Liver (tissue), 9 donors: ENCODE measurements around the gene RAB1A. TPM values are rescaled to one million over a fixed set of nuclear protein-coding genes. Genes with fewer than 3 reads are reported as not detected.

ENCODE experiments used
- DNase-seq: peaks from one replicate; pipeline ENCODE4 v3.0.0-alpha.2; 2017; ENCODE audit warnings: low spot score
- H3K27ac ChIP-seq, 2 donors: one replicate each; pipeline ENCODE4 v1.7.0; 2013; ENCODE audit warnings: inconsistent platforms in 2 of 2, low read length in 2 of 2, control low read depth in 1 of 2, low read depth in 1 of 2, mild to moderate bottlenecking in 1 of 2
- H3K27me3 ChIP-seq, 4 donors: one replicate each; pipeline versions ENCODE4 v1.6.1 to v1.7.0; 2013; ENCODE audit warnings: low read length in 3 of 4, inconsistent platforms in 1 of 4, mild to moderate bottlenecking in 1 of 4, moderate library complexity in 1 of 4; ENCODE audit not compliant: control insufficient read depth in 4 of 4, insufficient read depth in 4 of 4
- H3K36me3 ChIP-seq, 4 donors: one replicate each; pipeline versions ENCODE4 v1.6.1 to v1.7.0; 2013; ENCODE audit warnings: low read length in 3 of 4, mild to moderate bottlenecking in 3 of 4, low read depth in 1 of 4, moderate library complexity in 1 of 4; ENCODE audit not compliant: control insufficient read depth in 4 of 4, insufficient read depth in 3 of 4
- H3K4me1 ChIP-seq, 4 donors: one replicate each; pipeline versions ENCODE4 v1.6.1 to v1.7.0; 2013; ENCODE audit warnings: low read length in 3 of 4, mild to moderate bottlenecking in 3 of 4, moderate library complexity in 1 of 4; ENCODE audit not compliant: control insufficient read depth in 4 of 4, insufficient read depth in 4 of 4
- H3K4me3 ChIP-seq, 3 donors: one replicate each; pipeline versions ENCODE4 v1.6.1 to v1.7.0; 2013; ENCODE audit warnings: low read length in 3 of 3, control low read depth in 1 of 3, low read depth in 1 of 3, mild to moderate bottlenecking in 1 of 3
- H3K9ac ChIP-seq, 2 donors: one replicate each; pipeline ENCODE4 v1.7.0; 2013; ENCODE audit warnings: low read length in 2 of 2, mild to moderate bottlenecking in 2 of 2, moderate library complexity in 2 of 2, control low read depth in 1 of 2, low read depth in 1 of 2
- H3K9me3 ChIP-seq, 4 donors: one replicate each; pipeline versions ENCODE4 v1.6.1 to v1.7.0; 2013; ENCODE audit warnings: low read length in 3 of 4; ENCODE audit not compliant: control insufficient read depth in 4 of 4
- EGR1 ChIP-seq, 2 donors: IDR thresholded peaks; 2 replicates each; pipeline ENCODE4 v1.6.1; 2016 to 2018; ENCODE audit warnings: antibody characterized with exemption in 2 of 2, low read depth in 2 of 2
- FOXA1 ChIP-seq: IDR thresholded peaks from 2 replicates; pipeline ENCODE4 v1.6.1; 2016; ENCODE audit warnings: antibody characterized with exemption
- GABPA ChIP-seq, 2 donors: IDR thresholded peaks in 1 of 2; conservative IDR thresholded peaks in 1 of 2; 2 replicates each; pipeline ENCODE4 v1.6.1; 2016; ENCODE audit warnings: antibody characterized with exemption in 2 of 2, mild to moderate bottlenecking in 1 of 2, moderate library complexity in 1 of 2
- HNF4A ChIP-seq, 2 donors: conservative IDR thresholded peaks; 2 replicates each; pipeline ENCODE4 v1.6.1; 2016; ENCODE audit warnings: antibody characterized with exemption in 2 of 2, mild to moderate bottlenecking in 2 of 2
- HNF4G ChIP-seq: IDR thresholded peaks from 2 replicates; pipeline ENCODE4 v1.6.1; 2016; ENCODE audit warnings: antibody characterized with exemption
- NR2F2 ChIP-seq: IDR thresholded peaks from 2 replicates; pipeline ENCODE4 v1.6.1; 2016; ENCODE audit warnings: antibody characterized with exemption
- RAD21 ChIP-seq, 2 donors: IDR thresholded peaks; 2 replicates each; pipeline ENCODE4 v1.6.1; 2016; ENCODE audit warnings: antibody characterized with exemption in 2 of 2, mild to moderate bottlenecking in 2 of 2
- RXRA ChIP-seq, 2 donors: IDR thresholded peaks; 2 replicates each; pipeline ENCODE4 v1.6.1; 2017 to 2018; ENCODE audit warnings: antibody characterized with exemption in 2 of 2, mild to moderate bottlenecking in 1 of 2
- SP1 ChIP-seq: IDR thresholded peaks from 2 replicates; pipeline ENCODE4 v1.6.1; 2018; ENCODE audit warnings: antibody characterized with exemption, mild to moderate bottlenecking
- TAF1 ChIP-seq: conservative IDR thresholded peaks from 2 replicates; pipeline ENCODE4 v1.6.1; 2016; ENCODE audit warnings: antibody characterized with exemption, mild to moderate bottlenecking
- YY1 ChIP-seq: IDR thresholded peaks from 2 replicates; pipeline ENCODE4 v1.6.1; 2016; ENCODE audit warnings: antibody characterized with exemption, mild to moderate bottlenecking
- WGBS: extraction: QIAGEN DNeasy Blood & Tissue Kit; methylation state at CpG from one replicate; pipeline ENCODE4 v1.1.7; 2013; 5-methylcytosine and 5-hydroxymethylcytosine counted together
- polyA plus RNA-seq, 2 donors: library from polyadenylated mRNA; stranded (reverse) in 1 of 2; unstranded in 1 of 2; fragments of 200-250 nt in 1 of 2; fragments of >200 nt in 1 of 2; fragmentation: Nextera tagmentation in 1 of 2; extraction: Ambion mirVana in 1 of 2; gene quantifications; one replicate each; pipeline versions ENCODE4 v1.2.1 to v1.2.3, GENCODE V29; 2013 to 2015
- total RNA-seq, 2 donors: library from RNA; depleted of rRNA; stranded (reverse); fragments of >200 nt; gene quantifications; one replicate each; pipeline ENCODE4 v1.2.3, GENCODE V29; 2014
- TF ChIP-seq, protein P1 (sequence below): IDR thresholded peaks from 2 replicates; pipeline ENCODE4 v1.6.1; 2016; ENCODE audit warnings: antibody characterized with exemption
- TF ChIP-seq, protein P2 (sequence below): IDR thresholded peaks from 2 replicates; pipeline ENCODE4 v1.6.1; 2016; ENCODE audit warnings: antibody characterized with exemption
- TF ChIP-seq, protein P3 (sequence below): fragments of 150-350 bp; IDR thresholded peaks from 2 replicates; pipeline ENCODE4 v1.5.1; 2017; ENCODE audit warnings: improper control_type of control experiment, low read depth, low read length; ENCODE audit not compliant: missing input control
- TF ChIP-seq, protein P4 (sequence below): IDR thresholded peaks from 2 replicates; pipeline ENCODE4 v1.6.1; 2016; ENCODE audit warnings: antibody characterized with exemption, mild to moderate bottlenecking
- donor health status: healthy.
- donor health status: healthy.
- donor health status: healthy.
- donor health status: healthy.
- donor health status: healthy.

Gene RAB1A
- total and polyA plus RNA-seq, 4 donors = 52.8 to 89.7 (median 77.8) TPM

DNA sequence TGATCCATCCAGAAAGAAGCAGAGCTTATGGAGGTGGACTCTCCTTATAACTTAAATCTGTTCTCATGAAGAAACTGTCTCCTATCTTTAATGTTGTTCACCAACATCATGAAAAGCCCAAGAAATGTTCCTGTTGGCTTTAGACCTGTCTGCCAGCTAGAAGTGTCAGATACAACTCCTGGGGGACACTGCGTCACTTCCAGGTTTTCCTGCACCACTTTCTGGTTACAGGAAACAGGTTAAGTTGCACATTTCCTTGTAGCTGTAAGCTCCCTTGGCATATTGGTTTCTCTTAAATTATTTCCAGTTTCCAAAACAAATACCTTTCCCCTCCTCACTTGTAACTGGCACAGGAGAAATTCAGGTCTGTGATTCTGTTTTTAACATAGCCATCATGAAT is 70.8 kb downstream of the RAB1A start:
- TF ChIP-seq, protein P1, sequence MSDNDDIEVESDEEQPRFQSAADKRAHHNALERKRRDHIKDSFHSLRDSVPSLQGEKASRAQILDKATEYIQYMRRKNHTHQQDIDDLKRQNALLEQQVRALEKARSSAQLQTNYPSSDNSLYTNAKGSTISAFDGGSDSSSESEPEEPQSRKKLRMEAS = no peak
- TF ChIP-seq, protein P2, sequence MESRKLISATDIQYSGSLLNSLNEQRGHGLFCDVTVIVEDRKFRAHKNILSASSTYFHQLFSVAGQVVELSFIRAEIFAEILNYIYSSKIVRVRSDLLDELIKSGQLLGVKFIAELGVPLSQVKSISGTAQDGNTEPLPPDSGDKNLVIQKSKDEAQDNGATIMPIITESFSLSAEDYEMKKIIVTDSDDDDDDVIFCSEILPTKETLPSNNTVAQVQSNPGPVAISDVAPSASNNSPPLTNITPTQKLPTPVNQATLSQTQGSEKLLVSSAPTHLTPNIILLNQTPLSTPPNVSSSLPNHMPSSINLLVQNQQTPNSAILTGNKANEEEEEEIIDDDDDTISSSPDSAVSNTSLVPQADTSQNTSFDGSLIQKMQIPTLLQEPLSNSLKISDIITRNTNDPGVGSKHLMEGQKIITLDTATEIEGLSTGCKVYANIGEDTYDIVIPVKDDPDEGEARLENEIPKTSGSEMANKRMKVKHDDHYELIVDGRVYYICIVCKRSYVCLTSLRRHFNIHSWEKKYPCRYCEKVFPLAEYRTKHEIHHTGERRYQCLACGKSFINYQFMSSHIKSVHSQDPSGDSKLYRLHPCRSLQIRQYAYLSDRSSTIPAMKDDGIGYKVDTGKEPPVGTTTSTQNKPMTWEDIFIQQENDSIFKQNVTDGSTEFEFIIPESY = no peak
- TF ChIP-seq RXRA (IDR thresholded peaks at IDR 0.05) = no peak
- TF ChIP-seq HNF4G = no peak
- TF ChIP-seq SP1 = no peak
- TF ChIP-seq, protein P3, sequence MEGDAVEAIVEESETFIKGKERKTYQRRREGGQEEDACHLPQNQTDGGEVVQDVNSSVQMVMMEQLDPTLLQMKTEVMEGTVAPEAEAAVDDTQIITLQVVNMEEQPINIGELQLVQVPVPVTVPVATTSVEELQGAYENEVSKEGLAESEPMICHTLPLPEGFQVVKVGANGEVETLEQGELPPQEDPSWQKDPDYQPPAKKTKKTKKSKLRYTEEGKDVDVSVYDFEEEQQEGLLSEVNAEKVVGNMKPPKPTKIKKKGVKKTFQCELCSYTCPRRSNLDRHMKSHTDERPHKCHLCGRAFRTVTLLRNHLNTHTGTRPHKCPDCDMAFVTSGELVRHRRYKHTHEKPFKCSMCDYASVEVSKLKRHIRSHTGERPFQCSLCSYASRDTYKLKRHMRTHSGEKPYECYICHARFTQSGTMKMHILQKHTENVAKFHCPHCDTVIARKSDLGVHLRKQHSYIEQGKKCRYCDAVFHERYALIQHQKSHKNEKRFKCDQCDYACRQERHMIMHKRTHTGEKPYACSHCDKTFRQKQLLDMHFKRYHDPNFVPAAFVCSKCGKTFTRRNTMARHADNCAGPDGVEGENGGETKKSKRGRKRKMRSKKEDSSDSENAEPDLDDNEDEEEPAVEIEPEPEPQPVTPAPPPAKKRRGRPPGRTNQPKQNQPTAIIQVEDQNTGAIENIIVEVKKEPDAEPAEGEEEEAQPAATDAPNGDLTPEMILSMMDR = no peak
- no peak for TF ChIP-seq EGR1 (IDR thresholded peaks at IDR 0.05; ENCODE audit: low read depth in 2 of 2)
- TF ChIP-seq GABPA (IDR thresholded peaks at IDR 0.05 in 1 of 2, conservative IDR thresholded peaks at IDR 0.05 in 1 of 2) = no peak
- TF ChIP-seq TAF1 = no peak
- no peak for TF ChIP-seq FOXA1
- no peak for TF ChIP-seq RAD21 (IDR thresholded peaks at IDR 0.05)
- no peaks in the 10 kb centered on the region for H3K27me3 ChIP-seq
- H3K36me3 ChIP-seq = no peaks in the 10 kb centered on the region
- H3K27ac ChIP-seq = no peak overlapping the region
- no peak overlapping the region for H3K4me3 ChIP-seq
- H3K9me3 ChIP-seq = no peaks in the 10 kb centered on the region
- no peak overlapping the region for H3K9ac ChIP-seq
- peaks cover 2 to 16% (median 10%) of the 10 kb centered on the region in 4 donors for H3K4me1 ChIP-seq
- WGBS = 89% methylated on average over 1 of the region's 1 CpG
- no peak for DNase-seq

DNA sequence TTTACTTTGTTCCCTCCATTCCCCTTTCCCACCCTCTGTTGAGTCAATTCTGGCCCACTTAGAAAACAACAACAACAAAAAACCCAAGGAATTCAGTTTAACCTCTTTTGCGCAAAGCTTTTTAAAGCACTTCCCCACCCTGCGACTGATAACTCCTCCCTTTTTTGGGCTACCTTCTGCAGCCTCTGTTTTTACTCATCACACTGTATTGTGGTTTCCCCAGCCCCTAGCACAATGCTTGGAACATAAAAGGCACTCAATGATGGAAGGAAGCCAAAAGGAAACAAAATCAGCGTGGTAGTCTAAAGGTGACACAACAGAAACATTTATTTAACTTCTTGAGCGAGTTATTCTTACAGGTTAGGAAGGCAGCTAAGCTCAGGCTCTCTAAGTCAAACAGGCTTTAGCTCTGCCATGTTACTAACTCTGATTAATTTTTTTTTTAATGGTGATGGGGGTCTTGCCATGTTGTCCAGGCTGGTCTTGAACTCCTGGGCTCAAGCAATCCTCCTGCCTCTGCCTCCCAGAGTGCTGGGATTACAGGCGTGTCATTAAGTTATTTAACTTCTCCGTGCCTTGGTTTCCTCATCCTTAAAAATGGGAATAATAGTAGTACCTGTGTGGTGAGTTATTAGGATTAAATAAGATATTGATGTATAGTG is 72.4 kb downstream of the RAB1A start:
- H3K4me3 ChIP-seq = peak overlapping the region in 1 of 3 donors; percentile 92
- no peaks in the 10 kb centered on the region for H3K9me3 ChIP-seq
- no peaks in the 10 kb centered on the region for H3K27me3 ChIP-seq
- 61% methylated on average over 6 of the region's 6 CpGs for WGBS
- H3K27ac ChIP-seq = peak overlapping the region in 1 of 2 donors; percentile 78
- no peaks in the 10 kb centered on the region for H3K36me3 ChIP-seq
- no peak for DNase-seq
- TF ChIP-seq, protein P2 = no peak
- TF ChIP-seq EGR1 (IDR thresholded peaks at IDR 0.05; ENCODE audit: low read depth in 2 of 2) (no peak), TAF1 (no peak), GABPA (IDR thresholded peaks at IDR 0.05 in 1 of 2, conservative IDR thresholded peaks at IDR 0.05 in 1 of 2) (no peak), HNF4A (conservative IDR thresholded peaks at IDR 0.05) (no peak), NR2F2 (no peak), YY1 (no peak), RXRA (IDR thresholded peaks at IDR 0.05) (no peak)
- TF ChIP-seq, protein P4, sequence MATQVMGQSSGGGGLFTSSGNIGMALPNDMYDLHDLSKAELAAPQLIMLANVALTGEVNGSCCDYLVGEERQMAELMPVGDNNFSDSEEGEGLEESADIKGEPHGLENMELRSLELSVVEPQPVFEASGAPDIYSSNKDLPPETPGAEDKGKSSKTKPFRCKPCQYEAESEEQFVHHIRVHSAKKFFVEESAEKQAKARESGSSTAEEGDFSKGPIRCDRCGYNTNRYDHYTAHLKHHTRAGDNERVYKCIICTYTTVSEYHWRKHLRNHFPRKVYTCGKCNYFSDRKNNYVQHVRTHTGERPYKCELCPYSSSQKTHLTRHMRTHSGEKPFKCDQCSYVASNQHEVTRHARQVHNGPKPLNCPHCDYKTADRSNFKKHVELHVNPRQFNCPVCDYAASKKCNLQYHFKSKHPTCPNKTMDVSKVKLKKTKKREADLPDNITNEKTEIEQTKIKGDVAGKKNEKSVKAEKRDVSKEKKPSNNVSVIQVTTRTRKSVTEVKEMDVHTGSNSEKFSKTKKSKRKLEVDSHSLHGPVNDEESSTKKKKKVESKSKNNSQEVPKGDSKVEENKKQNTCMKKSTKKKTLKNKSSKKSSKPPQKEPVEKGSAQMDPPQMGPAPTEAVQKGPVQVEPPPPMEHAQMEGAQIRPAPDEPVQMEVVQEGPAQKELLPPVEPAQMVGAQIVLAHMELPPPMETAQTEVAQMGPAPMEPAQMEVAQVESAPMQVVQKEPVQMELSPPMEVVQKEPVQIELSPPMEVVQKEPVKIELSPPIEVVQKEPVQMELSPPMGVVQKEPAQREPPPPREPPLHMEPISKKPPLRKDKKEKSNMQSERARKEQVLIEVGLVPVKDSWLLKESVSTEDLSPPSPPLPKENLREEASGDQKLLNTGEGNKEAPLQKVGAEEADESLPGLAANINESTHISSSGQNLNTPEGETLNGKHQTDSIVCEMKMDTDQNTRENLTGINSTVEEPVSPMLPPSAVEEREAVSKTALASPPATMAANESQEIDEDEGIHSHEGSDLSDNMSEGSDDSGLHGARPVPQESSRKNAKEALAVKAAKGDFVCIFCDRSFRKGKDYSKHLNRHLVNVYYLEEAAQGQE = no peak
- TF ChIP-seq, protein P3 = no peak
- peaks cover 2 to 16% (median 10%) of the 10 kb centered on the region in 4 donors for H3K4me1 ChIP-seq
- H3K9ac ChIP-seq = no peak overlapping the region
